ENCODE data around the gene DYNLRB2. TPM values are rescaled to one million over a fixed set of nuclear protein-coding genes. Genes with fewer than 3 reads are reported as not detected.

DYNLRB2 gene
- total RNA-seq, result not detected

DNA sequence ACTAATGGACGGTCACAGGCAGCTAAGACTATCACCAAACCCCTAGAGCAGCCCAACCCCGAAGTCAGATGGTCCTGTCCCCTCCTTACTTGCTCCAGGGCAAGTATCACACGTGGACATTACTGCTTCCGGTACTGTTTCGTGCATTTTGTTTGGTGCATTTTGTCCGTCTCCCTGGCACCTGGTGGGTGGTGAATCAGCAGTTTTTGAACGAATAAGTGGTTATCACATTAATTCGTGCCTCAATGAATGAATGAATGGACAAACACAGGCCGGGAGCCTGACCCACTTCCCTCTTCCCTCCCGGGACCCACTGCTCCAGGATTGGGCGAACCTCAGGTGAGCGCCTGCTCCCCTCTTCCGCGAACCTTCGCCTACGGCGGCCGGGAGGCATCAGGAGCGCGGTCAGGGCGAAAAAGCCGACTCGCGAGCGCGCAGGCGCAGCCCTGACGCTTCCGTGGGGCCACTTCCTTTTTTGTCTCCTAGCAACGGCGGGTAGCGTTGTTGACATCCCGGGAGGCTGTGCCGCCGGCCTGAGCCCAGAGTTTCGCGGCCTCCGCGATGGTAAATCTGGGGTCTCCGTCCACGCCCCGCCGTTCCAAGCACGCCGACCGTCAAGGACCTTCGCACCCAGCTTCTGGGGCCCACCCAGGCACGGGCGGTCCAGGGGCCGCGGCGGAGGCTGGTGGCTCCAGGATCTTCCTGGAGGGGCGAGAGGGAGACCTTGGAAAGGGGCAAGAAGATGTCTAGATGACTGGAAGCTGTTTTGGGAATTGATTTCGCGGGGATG is at the start of gene DYNLRB2:
Gene DYNLRB2 (plus strand): TSS at position 478 of the 790 bp plus-strand sequence. CDS start 84 bp downstream, at position 562.
- Histone ChIP-seq H3K27ac (peak within 1 kb of the TSS; percentile 5), H3K36me3 (no peaks in the 10 kb centered on the region), H3K9ac (ENCODE audit: low read depth in 2 of 2, low read length in 2 of 2) (peak within 1 kb of the TSS in 1 of 2 donors; percentile 46), H3K4me1 (no peaks in the 10 kb centered on the region), H3K9me3 (no peaks in the 10 kb centered on the region), H3K27me3 (no peaks in the 10 kb centered on the region), H3K4me3 (peak within 1 kb of the TSS; percentile 54)
- intact Hi-C loops (cut with DNase I), result loop anchor here (10.0 kb wide), 1 partner anchor 264 kb away; the partner anchor contains the start of gene CDYL2
- TF ChIP-seq, protein P1, sequence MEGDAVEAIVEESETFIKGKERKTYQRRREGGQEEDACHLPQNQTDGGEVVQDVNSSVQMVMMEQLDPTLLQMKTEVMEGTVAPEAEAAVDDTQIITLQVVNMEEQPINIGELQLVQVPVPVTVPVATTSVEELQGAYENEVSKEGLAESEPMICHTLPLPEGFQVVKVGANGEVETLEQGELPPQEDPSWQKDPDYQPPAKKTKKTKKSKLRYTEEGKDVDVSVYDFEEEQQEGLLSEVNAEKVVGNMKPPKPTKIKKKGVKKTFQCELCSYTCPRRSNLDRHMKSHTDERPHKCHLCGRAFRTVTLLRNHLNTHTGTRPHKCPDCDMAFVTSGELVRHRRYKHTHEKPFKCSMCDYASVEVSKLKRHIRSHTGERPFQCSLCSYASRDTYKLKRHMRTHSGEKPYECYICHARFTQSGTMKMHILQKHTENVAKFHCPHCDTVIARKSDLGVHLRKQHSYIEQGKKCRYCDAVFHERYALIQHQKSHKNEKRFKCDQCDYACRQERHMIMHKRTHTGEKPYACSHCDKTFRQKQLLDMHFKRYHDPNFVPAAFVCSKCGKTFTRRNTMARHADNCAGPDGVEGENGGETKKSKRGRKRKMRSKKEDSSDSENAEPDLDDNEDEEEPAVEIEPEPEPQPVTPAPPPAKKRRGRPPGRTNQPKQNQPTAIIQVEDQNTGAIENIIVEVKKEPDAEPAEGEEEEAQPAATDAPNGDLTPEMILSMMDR (IDR thresholded peaks at IDR 0.05), result no peak
- peak; percentile 96 for DNase-seq

GRCh38 chr16:80500116-80500859 is 40.5 kb upstream of the DYNLRB2 start:
- intact Hi-C loops (cut with DNase I), result no loop called here
- Histone ChIP-seq H3K36me3 (no peaks in the 10 kb centered on the region), H3K9ac (ENCODE audit: low read depth in 2 of 2, low read length in 2 of 2) (no peak overlapping the region), H3K4me3 (no peak overlapping the region), H3K27me3 (no peaks in the 10 kb centered on the region), H3K27ac (no peak overlapping the region), H3K4me1 (no peaks in the 10 kb centered on the region), H3K9me3 (no peaks in the 10 kb centered on the region)
- DNase-seq, result no peak
- TF ChIP-seq, protein P1 (IDR thresholded peaks at IDR 0.05), result no peak

- no peaks in the 10 kb centered on the region for H3K27me3 ChIP-seq
- no peak for DNase-seq
- H3K36me3 ChIP-seq, result no peaks in the 10 kb centered on the region
- H3K9ac ChIP-seq (ENCODE audit: low read depth in 2 of 2, low read length in 2 of 2), result no peak overlapping the region
- H3K4me3 ChIP-seq, result no peak overlapping the region
- TF ChIP-seq, protein P1 (IDR thresholded peaks at IDR 0.05), result no peak
- intact Hi-C loops (cut with DNase I), result no loop called here
- H3K9me3 ChIP-seq, result no peaks in the 10 kb centered on the region
- H3K27ac ChIP-seq, result no peak overlapping the region
- no peaks in the 10 kb centered on the region for H3K4me1 ChIP-seq
These were observed 39.8 kb upstream of the DYNLRB2 start for GRCh38 chr16:80500961-80501525.

GRCh38 chr16:80503107-80503506 is 37.7 kb upstream of the DYNLRB2 start:
- no peak overlapping the region for H3K27ac ChIP-seq
- no peaks in the 10 kb centered on the region for H3K27me3 ChIP-seq
- H3K36me3 ChIP-seq, result no peaks in the 10 kb centered on the region
- H3K4me1 ChIP-seq, result no peaks in the 10 kb centered on the region
- TF ChIP-seq, protein P1 (IDR thresholded peaks at IDR 0.05), result no peak
- no peaks in the 10 kb centered on the region for H3K9me3 ChIP-seq
- no peak overlapping the region for H3K4me3 ChIP-seq
- no peak overlapping the region for H3K9ac ChIP-seq (ENCODE audit: low read depth in 2 of 2, low read length in 2 of 2)
- intact Hi-C loops (cut with DNase I), result no loop called here
- no peak for DNase-seq

GRCh38 chr16:80507538-80507937 is 33.3 kb upstream of the DYNLRB2 start:
- H3K9me3 ChIP-seq, result no peaks in the 10 kb centered on the region
- intact Hi-C loops (cut with DNase I), result no loop called here
- no peak overlapping the region for H3K27ac ChIP-seq
- no peaks in the 10 kb centered on the region for H3K4me1 ChIP-seq
- H3K4me3 ChIP-seq, result no peak overlapping the region
- TF ChIP-seq, protein P1 (IDR thresholded peaks at IDR 0.05), result no peak
- no peaks in the 10 kb centered on the region for H3K36me3 ChIP-seq
- H3K27me3 ChIP-seq, result no peaks in the 10 kb centered on the region
- no peak for DNase-seq
- no peak overlapping the region for H3K9ac ChIP-seq (ENCODE audit: low read depth in 2 of 2, low read length in 2 of 2)
